Prostate gland (tissue), 2 donors: ENCODE results near the gene CRYBA2. TPM values are rescaled to one million over a fixed set of nuclear protein-coding genes. Genes with fewer than 3 reads are reported as not detected.
A peak's percentile ranks its signal among the peaks of the same experiment; 100 is the strongest.

Experiments
- DNase-seq: peaks from one replicate; pipeline ENCODE4 v3.0.0-alpha.2; 2019; ENCODE audit warnings: low spot score
- H3K27ac ChIP-seq, 2 donors: fragments of 200-600 bp; sonication (generic); 2 replicates each; pipeline ENCODE4 v1.5.1; 2017 to 2019
- H3K27me3 ChIP-seq: fragments of 200-600 bp; sonication (generic); replicated peaks from 2 replicates; pipeline ENCODE4 v1.5.1; 2019; ENCODE audit not compliant: insufficient read depth
- H3K36me3 ChIP-seq, 2 donors: fragments of 200-600 bp; sonication (generic); 1 replicate in 1 of 2; 2 replicates in 1 of 2; pipeline versions ENCODE4 v1.5.1 to v1.8.1; 2017 to 2019
- H3K4me1 ChIP-seq: fragments of 200-600 bp; sonication (generic); replicated peaks from 2 replicates; pipeline ENCODE4 v1.5.1; 2019
- H3K4me3 ChIP-seq, 2 donors: fragments of 200-600 bp; sonication (generic); 2 replicates each; pipeline ENCODE4 v1.5.1; 2017 to 2019
- H3K9me3 ChIP-seq: fragments of 200-600 bp; sonication (generic); 2 replicates; pipeline ENCODE4 v1.5.1; 2017
- CTCF ChIP-seq, 4 experiments: fragments of 200-600 bp in 2 of 4; fragments of 450-650 bp in 2 of 4; sonication (generic) in 2 of 4; IDR thresholded peaks; 1 replicate in 3 of 4; 2 replicates in 1 of 4; pipeline ENCODE4 v1.5.1; 2016 to 2019; ENCODE audit warnings: antibody characterized with exemption in 4 of 4, mild to moderate bottlenecking in 2 of 4, moderate library complexity in 2 of 4
- POLR2A ChIP-seq: fragments of 450-650 bp; IDR thresholded peaks from one replicate; pipeline ENCODE4 v1.6.1; 2016; ENCODE audit warnings: antibody characterized with exemption, mild to moderate bottlenecking
- POLR2AphosphoS5 ChIP-seq: sonication (generic); formaldehyde crosslinking; IDR thresholded peaks from one replicate; pipeline ENCODE4 v1.6.1; 2017; ENCODE audit warnings: antibody characterized with exemption
- WGBS: methylation state at CpG from one replicate; pipeline ENCODE4 v1.1.5; 2018; 5-methylcytosine and 5-hydroxymethylcytosine counted together
- intact Hi-C: fragments of 100-400 bp; cut with DNase I; formaldehyde crosslinking; loops from one replicate; pipeline ENCODE4 v1.14.2; 2022
- total RNA-seq, 2 donors: library from RNA; depleted of rRNA; stranded (reverse); fragments of >200 nt; gene quantifications; one replicate each; pipeline ENCODE4 v1.1.0, GENCODE V29; 2016

Gene CRYBA2
- 1 to 10 TPM in 1 of 2 donors, not detected in 1; 3.0 TPM for total RNA-seq

- Histone ChIP-seq H3K9me3 (no peaks in the 10 kb centered on the region), H3K27ac (peak within 1 kb of the TSS in 1 of 2 donors; percentile 24), H3K4me3 (peak within 1 kb of the TSS; percentile 17 to 28), H3K36me3 (no peaks in the 10 kb centered on the region), H3K27me3 (peaks cover 9% of the 10 kb centered on the region), H3K4me1 (peaks cover 21% of the 10 kb centered on the region)
- TF ChIP-seq POLR2AphosphoS5 (no peak), CTCF (IDR thresholded peaks at IDR 0.05) (no peak), POLR2A (no peak)
- intact Hi-C loops, result no loop called here
- WGBS, result 2% methylated on average over 84 of the region's 88 CpGs
- no peak for DNase-seq
These were observed at the start of gene CRYBA2 for GRCh38 chr2:218993345-218994315. Gene CRYBA2, minus strand, starts transcription at chr2:218993422. Its CDS starts 246 bp downstream, at chr2:218993176.

GRCh38 chr2:219042750-219043149 is 49.5 kb upstream of the CRYBA2 start:
- Histone ChIP-seq H3K9me3 (no peaks in the 10 kb centered on the region), H3K27ac (no peak overlapping the region), H3K4me1 (no peaks in the 10 kb centered on the region), H3K36me3 (no peaks in the 10 kb centered on the region), H3K4me3 (no peak overlapping the region), H3K27me3 (no peaks in the 10 kb centered on the region)
- intact Hi-C loops, result no loop called here
- TF ChIP-seq POLR2A (no peak), POLR2AphosphoS5 (no peak), CTCF (IDR thresholded peaks at IDR 0.05) (no peak)
- 64% methylated on average over 2 of the region's 2 CpGs for WGBS
- DNase-seq, result no peak

GRCh38 chr2:219042157-219042556 is 48.9 kb upstream of the CRYBA2 start:
- 92% methylated on average over 4 of the region's 4 CpGs for WGBS
- intact Hi-C loops, result no loop called here
- no peaks in the 10 kb centered on the region for H3K4me1 ChIP-seq
- no peak for DNase-seq
- TF ChIP-seq POLR2AphosphoS5 (no peak), CTCF (IDR thresholded peaks at IDR 0.05) (no peak), POLR2A (no peak)
- no peak overlapping the region for H3K27ac ChIP-seq
- H3K36me3 ChIP-seq, result no peaks in the 10 kb centered on the region
- H3K9me3 ChIP-seq, result no peaks in the 10 kb centered on the region
- no peak overlapping the region for H3K4me3 ChIP-seq
- no peaks in the 10 kb centered on the region for H3K27me3 ChIP-seq

GRCh38 chr2:219041252-219041651 is 48.0 kb upstream of the CRYBA2 start, which contains the start of gene CFAP65:
Gene CFAP65, minus strand, starts transcription at chr2:219041516. Its CDS starts 2,468 bp downstream, at chr2:219039048.
- Histone ChIP-seq H3K9me3 (no peaks in the 10 kb centered on the region), H3K36me3 (no peaks in the 10 kb centered on the region), H3K4me1 (no peaks in the 10 kb centered on the region), H3K27ac (no peak within 1 kb of the TSS), H3K27me3 (no peaks in the 10 kb centered on the region), H3K4me3 (peak within 1 kb of the TSS in 1 of 2 donors; percentile 16)
- DNase-seq, result peak; percentile 34
- 2% methylated on average over 21 of the region's 21 CpGs for WGBS
- no peak for TF ChIP-seq POLR2A
- TF ChIP-seq POLR2AphosphoS5, result peak; percentile 67
- no peak for TF ChIP-seq CTCF (IDR thresholded peaks at IDR 0.05)
- intact Hi-C loops, result no loop called here
